Umbilical cord (tissue), 2 donors: ENCODE measurements around the gene FOXC2. TPM values are rescaled to one million over a fixed set of nuclear protein-coding genes. Genes with fewer than 3 reads are reported as not detected.

Source experiments
- DNase-seq: peaks from one replicate; pipeline ENCODE4 v3.0.0-alpha.2; 2015; ENCODE audit warnings: low spot score
- total RNA-seq: library from RNA; depleted of rRNA; stranded (reverse); fragments of >200 nt; gene quantifications from one replicate; pipeline ENCODE4 v1.2.3, GENCODE V29; 2014; ENCODE audit warnings: low replicate concordance; ENCODE audit not compliant: insufficient read depth

Gene FOXC2
- 1.2 TPM for total RNA-seq

GRCh38 chr16:86566601-86566965 lies at the start of gene FOXC2:
Gene FOXC2, plus strand, starts transcription at chr16:86566829. Its CDS starts 507 bp downstream, at chr16:86567336.
- peak; percentile 94 for DNase-seq

GRCh38 chr16:86517033-86517432 lies 49.6 kb upstream of the FOXC2 start:
- DNase-seq, result no peak

DNA sequence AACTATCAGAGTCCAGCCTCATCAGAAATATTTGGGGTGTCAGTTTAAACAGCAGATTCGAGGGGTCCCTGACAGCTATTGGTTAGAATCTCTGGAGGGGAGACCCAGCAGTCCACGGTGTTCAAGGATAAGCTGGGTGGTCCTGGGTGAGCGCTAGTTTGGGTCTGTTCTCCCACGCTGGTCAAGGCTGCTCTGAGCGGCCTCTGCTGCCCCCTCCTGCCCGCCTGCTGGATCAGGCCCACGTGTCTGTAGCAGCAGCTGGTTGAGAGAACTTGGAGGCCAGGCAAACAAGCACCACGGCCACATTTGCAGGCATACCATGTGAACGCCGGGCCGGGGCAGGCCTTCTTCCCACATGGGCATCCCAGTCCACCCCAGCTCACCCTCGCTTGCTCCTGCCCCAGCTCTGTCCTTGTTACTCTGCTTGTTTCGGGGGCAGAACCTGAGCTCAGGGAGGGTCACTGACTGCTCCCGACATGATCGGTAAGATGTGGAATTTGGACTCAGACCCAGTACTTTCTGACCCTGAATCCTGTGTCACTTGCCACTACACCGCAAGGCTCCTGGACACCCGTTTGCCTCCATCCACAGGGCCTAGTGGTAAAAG lies 48.9 kb upstream of the FOXC2 start:
- peak; percentile 58 for DNase-seq

- no peak for DNase-seq
These were observed 47.5 kb upstream of the FOXC2 start for GRCh38 chr16:86519007-86519648.

DNA sequence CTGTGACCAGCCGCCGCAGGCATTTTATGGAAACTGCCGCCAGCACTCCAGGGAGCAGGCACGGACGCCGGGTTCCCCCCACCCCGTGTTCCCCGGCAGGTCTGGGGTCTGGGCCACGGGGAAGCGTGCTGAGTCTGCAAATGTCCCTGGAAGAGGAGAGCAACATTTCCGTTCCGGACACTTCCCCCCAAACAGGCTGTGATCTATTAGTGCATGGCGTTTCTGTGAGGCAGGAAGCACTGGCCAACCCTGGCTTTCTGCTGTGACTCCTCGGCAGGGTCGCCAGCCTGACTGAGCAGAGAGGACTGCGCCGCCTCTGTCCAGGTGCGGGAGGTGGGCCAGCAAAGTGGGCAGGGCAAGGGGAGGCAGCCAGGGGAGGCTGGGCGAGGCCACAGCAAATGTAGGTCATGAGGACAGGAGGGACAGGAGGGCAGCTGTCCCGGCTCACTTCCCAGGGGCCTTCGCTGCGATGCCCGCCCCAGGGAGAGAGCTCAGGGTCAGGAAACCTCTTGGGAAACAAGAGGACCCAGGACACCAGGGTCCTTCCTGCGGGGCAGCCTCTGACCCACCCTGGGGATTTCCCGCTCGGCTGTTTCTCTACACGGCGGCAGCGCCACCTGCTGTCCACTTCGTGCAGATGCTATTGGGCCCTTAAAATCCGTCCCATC lies 46.8 kb upstream of the FOXC2 start:
- DNase-seq, result peak; percentile 36

- DNase-seq, result no peak
These were observed 46.1 kb upstream of the FOXC2 start for GRCh38 chr16:86520317-86521210.

DNA sequence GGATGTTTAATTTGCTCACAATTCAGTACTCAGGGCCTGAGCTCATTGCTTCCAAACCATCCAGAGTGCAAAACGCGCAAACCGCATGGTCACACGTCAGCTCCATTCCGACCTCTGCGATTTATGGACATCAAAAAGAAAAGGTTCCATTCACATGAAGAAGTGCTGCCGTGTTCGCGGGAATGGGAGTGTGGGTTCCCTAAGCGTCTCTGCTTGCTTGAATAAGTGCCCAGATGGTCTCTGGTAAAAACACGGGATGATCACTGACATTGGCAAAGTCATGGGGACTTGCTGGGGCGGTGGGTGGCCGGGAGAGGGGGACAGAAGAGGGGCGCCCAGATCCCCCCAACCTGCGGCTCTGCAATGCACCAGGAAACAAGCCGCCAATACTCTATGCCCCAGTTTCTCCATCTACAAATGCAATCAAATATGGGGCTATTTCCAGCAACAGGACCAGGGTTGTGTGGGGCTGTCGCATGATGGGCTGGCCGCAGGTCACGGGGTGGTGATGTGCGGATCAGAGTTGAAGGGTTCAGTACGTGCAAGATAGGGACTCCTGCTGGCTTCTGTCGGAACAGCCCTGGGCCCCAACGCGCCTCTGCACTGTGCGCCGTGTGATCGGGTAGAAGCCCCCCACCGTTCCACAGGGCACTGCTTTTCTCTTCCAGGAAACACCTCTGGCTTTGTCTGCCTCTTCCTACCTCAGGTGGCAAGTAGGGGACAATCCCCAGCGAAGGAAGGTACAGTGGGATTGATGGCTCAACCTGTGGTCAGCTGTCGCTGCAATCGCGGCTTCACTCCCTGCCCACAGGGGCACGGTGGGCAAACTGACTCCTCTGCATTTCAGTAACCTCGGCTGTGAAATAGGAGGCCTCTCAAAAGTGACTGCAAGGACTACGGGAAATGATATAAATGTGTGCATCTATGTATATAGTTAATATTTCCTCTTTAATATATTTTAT lies 45.1 kb upstream of the FOXC2 start:
- DNase-seq, result no peak

DNA sequence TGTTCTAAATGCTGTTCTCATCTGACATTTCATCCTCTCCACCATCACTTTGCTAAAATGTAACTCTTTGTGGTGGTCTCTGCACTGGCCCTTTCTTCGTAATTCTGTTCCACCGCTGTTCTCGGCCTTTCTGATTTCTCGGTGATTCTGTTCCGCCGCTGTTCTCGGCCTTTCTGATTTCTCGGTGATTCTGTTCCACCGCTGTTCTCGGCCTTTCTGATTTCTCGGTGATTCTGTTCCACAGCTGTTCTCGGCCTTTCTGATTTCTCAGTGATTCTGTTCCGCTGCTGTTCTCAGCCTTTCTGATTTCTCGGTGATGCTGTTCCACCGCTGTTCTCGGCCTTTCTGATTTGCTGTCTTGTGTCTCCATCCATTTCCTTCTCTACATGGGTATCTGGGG lies 44.0 kb upstream of the FOXC2 start:
- no peak for DNase-seq

GRCh38 chr16:86523166-86523740 lies 43.4 kb upstream of the FOXC2 start:
- no peak for DNase-seq

DNA sequence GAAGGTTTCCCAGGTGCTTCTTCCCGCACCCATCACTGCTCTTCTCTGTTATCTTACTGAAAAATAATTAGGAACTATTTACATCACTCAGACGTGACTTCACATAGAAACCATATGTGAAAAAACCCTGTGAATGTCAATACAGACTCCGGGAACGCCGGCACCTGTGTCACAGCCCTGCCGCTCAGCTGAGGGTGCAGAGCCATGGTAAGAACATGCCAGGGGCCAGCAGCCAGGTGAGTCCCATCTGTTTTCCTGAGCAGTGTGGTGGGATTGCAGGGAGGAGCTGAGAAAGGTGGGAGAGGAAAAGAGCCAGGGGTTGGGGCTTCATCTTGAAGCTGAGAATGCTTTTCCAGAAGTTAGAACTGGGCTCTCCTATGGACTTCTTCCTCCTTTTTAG lies 42.6 kb upstream of the FOXC2 start:
- no peak for DNase-seq

- no peak for DNase-seq
These were observed 40.9 kb upstream of the FOXC2 start for GRCh38 chr16:86525696-86526095.

DNA sequence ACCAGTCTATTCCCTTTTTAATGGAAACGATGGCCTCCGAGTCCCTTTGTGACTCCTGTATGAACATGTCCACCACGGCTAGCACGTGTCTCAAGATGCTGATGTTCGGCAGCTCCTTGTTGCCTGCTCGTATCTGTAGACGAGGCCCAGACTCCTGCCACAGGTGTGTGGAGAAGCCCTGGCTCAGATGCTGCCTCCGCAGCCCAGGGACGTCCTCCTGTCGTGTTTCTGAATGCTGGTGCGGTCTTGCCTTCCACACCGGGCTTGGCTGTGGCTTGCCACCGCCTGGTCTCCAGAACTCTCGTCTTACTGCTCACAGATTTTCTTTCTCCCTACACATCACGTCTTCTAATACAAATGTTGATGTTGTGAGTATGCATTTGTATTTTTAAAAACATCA lies 39.3 kb upstream of the FOXC2 start:
- no peak for DNase-seq

DNA sequence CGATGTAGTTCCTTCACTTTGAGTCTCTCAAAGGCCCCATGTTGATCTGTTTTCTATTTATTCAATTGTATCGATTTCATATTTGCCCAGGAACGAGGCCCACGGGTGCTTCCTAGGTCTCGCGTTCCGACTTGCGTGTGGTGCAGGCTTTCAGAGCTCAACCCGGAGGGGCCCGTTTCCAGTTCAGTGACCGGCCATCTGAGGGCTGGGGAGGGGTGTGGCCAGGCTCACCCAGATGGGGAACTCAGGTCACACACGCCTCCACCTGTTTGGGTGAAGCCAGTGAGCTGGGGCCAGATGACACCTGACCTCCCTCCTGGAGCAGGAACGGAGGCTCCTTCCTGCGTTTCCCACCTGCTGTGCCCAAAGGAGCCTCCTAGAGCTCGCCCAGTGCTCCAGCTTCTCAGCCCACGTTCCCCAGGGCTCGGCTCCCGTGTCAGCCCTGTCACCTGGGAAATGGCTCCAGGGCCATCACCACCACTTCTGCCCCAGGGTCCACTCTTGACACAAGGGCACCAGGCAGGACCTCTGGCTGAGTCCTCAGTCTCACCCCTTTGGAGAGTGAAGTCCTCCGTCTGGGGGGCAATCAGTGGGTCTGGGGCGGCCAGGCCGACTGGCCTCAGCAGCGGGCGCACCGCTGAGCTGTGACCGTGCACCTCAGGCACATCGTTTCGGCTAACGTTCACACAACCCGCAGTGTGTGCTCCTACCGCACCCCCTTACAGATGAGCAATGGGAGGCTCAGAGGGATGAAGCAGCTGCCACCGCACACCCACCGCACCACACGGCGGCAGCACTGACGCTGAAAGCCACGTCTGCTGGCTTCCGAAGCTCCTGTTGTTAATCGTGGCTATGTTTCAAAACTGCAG lies 38.3 kb upstream of the FOXC2 start:
- DNase-seq, result no peak

GRCh38 chr16:86529160-86529559 lies 37.5 kb upstream of the FOXC2 start:
- DNase-seq, result no peak

- DNase-seq, result no peak
These were observed 36.1 kb upstream of the FOXC2 start for GRCh38 chr16:86530251-86531190.

- DNase-seq, result peak; percentile 72
These were observed 35.5 kb upstream of the FOXC2 start for GRCh38 chr16:86531191-86531545.

DNA sequence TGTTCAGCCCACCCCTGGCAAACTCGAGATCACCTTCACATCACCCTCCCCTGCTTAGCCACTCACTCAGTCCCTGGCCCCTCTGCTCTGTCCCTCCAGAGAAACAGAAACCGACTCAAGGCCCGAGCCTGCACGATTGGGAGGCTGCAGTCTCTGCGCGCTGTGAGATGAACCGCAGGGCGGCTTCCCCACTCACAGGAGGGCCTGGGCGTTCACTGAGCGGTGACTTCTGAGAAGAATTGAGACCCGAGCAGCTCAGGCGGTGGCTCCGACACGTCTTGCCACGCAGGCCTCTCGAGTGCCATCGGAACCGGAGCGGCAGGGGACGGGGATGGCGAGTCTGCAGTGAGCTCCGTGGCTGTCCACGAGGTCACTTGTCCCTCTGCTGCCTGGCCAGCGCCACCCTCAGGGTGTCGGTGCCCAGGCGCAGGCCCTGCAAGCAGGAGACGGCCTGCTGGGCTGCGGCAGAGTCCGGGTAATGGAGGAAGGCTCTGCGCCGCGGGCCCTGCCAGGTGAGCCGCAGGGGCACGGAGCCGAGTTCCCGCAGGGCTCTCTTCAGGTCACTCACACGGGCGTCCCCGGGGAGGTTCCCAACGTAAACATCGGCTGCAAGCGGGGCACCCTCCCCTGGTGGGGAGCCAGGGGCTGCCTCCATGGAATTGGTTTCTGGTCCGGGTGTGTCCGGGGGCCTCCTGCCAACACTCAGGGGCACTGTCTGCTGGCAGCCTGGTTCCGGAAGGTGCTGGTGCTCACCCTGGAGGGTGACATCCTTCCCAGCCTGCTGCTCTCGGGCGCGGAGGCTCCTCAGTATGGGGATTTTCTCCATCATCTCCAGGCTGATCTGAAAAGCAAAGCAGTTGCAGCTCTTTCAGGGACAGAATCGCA lies 34.7 kb upstream of the FOXC2 start:
- DNase-seq, result no peak

- DNase-seq, result no peak
These were observed 34.2 kb upstream of the FOXC2 start for GRCh38 chr16:86532526-86532815.
